NCI-H446 (cell line): ENCODE results near the gene NTSR1.

Source experiments
- DNase-seq, 2 experiments: peaks; one replicate each; lab custom pipeline; 2025; lab: John Stamatoyannopoulos, UW

Gene NTSR1

GRCh38 chr20:62694106-62694505 is 14.5 kb upstream of the NTSR1 start:
- DNase-seq: no peak

- DNase-seq: no peak
These were observed 13.8 kb upstream of the NTSR1 start for GRCh38 chr20:62694868-62695267.

- no peak for DNase-seq
These were observed 12.9 kb upstream of the NTSR1 start for GRCh38 chr20:62695448-62696414.

GRCh38 chr20:62696434-62696957 is 12.1 kb upstream of the NTSR1 start:
- DNase-seq: no peak

GRCh38 chr20:62696989-62697388 is 11.6 kb upstream of the NTSR1 start:
- no peak for DNase-seq

- no peak for DNase-seq
These were observed 11.1 kb upstream of the NTSR1 start for GRCh38 chr20:62697468-62697912.

- no peak for DNase-seq
These were observed 10.4 kb upstream of the NTSR1 start for GRCh38 chr20:62698231-62698630.

GRCh38 chr20:62699296-62699695 is 9.3 kb upstream of the NTSR1 start:
- DNase-seq: no peak

- DNase-seq: no peak
These were observed 8.9 kb upstream of the NTSR1 start for GRCh38 chr20:62699741-62700140.

GRCh38 chr20:62700261-62700930 is 8.2 kb upstream of the NTSR1 start:
- DNase-seq: peak in 1 of 2 experiments; percentile 22

DNA sequence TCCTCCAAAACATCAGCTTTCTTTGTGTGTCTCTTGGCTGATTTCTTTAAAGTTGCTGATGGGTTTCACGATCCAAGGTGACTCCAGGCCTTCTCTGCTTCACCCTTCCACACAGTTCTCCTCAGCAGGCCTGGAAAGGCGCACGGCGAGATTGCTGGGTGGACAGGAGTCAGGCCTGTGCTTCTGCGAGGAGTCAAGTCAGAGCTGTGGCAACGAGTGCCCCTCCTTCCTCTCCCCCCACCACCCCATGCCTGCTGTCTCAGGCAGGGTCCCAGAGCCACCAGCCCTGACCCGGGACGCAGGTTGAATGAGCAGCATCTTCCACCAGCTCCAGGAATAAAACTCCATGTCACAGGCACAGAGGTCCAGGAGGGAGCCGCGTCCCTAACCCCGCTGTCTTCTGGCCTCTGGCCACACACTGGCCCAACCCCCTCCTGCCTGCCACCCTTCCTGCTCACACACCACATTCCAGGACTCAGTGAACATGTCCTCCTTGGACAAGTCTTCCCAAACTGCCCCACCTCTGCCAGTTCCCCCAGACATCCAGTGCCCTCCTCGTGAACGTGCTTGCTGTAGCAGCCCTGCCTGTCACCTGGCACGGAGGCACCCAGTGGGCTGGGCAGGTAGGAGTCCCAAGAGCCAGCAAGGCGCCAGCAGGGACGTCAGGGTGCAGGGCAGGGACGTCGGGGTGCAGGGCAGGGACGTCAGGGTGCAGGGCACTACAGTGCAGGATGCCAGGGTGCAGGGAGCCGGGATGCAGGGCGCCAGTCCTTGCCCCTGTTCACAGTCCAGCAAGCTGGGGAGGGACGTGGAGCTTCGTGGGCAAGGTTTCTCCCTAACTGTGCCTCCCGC is 7.2 kb upstream of the NTSR1 start:
- no peak for DNase-seq

GRCh38 chr20:62702013-62702300 is 6.7 kb upstream of the NTSR1 start:
- DNase-seq: no peak

GRCh38 chr20:62702895-62703852 is 5.5 kb upstream of the NTSR1 start:
- DNase-seq: peak in 1 of 2 experiments; percentile 53

GRCh38 chr20:62703853-62704228 is 4.8 kb upstream of the NTSR1 start:
- no peak for DNase-seq

- peak; percentile 24 to 86 for DNase-seq
These were observed 4.2 kb upstream of the NTSR1 start for GRCh38 chr20:62704341-62704948.

GRCh38 chr20:62705627-62706026 is 3.0 kb upstream of the NTSR1 start:
- DNase-seq: no peak

- DNase-seq: no peak
These were observed 2.3 kb upstream of the NTSR1 start for GRCh38 chr20:62706344-62706743.

- DNase-seq: no peak
These were observed 1.8 kb upstream of the NTSR1 start for GRCh38 chr20:62706857-62707256.

GRCh38 chr20:62707276-62707920 is 1.2 kb upstream of the NTSR1 start:
- no peak for DNase-seq

GRCh38 chr20:62707921-62708521 is 615 bp upstream of the NTSR1 start:
- no peak for DNase-seq
